ENCODE results near the gene SDHAF4. TPM values are rescaled to one million over a fixed set of nuclear protein-coding genes. Genes with fewer than 3 reads are reported as not detected.
"Not testable (repeated sequence)": the region's sequence is repeated elsewhere in the genome, so short reads cannot be mapped to it uniquely, and the experiment has no call there.

SDHAF4 gene
- total and polyA plus RNA-seq, 5 experiments from 2014 or later: 6.1 to 15.7 (median 8.7) TPM

DNA sequence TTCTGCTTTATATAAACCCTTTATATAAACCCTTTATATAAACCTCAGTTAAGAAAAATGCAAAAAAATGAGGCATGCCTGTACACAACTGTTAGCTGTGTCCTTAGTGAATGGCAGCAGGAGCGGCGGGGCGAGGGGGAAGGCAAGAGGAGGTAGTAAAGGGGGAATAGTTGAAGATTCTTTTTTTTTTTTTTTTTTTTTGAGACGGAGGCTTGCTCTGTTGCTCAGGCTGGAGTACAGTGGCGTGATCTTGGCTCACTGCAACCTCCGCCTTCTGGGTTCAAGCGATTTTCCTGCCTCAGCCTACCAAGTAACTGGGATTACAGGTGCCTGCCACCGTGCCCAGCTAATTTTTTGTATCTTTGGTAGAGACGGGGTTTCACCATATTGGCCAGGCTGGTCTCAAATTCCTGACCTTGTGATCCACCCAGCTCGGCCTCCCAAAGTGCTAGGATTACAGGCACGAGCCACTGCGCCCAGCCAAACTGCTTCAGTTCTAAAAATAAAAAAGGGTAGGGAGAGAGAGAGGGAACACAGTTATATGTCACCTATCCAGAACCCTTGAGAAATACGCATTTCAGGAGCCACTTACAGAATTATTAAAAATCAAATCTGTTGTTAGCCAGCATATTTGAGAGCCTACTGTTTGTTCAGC lies 14.3 kb upstream of the SDHAF4 start:
- H3K4me1 Mint-ChIP-seq, H3K27ac Mint-ChIP-seq, H3K4me3 Mint-ChIP-seq, POLR2A ChIA-PET, DNase-seq, ATAC-seq, H3K36me3 Mint-ChIP-seq, H3K9me3 Mint-ChIP-seq, H3K27me3 Mint-ChIP-seq: not testable (repeated sequence)

GRCh38 chr6:70552974-70553373 lies 13.8 kb upstream of the SDHAF4 start:
- Mint-ChIP-seq H3K4me1 (no peaks in the 10 kb centered on the region), H3K27me3 (no peaks in the 10 kb centered on the region), H3K4me3 (no peak overlapping the region), H3K27ac (no peak overlapping the region), H3K9me3 (no peaks in the 10 kb centered on the region), H3K36me3 (peaks cover 0 to 6% (median 5%) of the 10 kb centered on the region in 3 donors)
- POLR2A ChIA-PET: no interaction called here
- ATAC-seq (no peak), DNase-seq (no peak)

- POLR2A ChIA-PET: no interaction called here
- no peak for DNase-seq
- Mint-ChIP-seq H3K4me3 (no peak overlapping the region), H3K36me3 (no peaks in the 10 kb centered on the region), H3K27me3 (no peaks in the 10 kb centered on the region), H3K27ac (no peak overlapping the region), H3K9me3 (no peaks in the 10 kb centered on the region), H3K4me1 (no peaks in the 10 kb centered on the region)
- ATAC-seq: no peak
Observed at GRCh38 chr6:70557998-70558397, 8.7 kb upstream of the SDHAF4 start.

GRCh38 chr6:70562401-70562800 lies 4.3 kb upstream of the SDHAF4 start:
- POLR2A ChIA-PET: not testable (repeated sequence)

GRCh38 chr6:70563530-70563929 lies 3.2 kb upstream of the SDHAF4 start:
- peaks cover 4 to 21% (median 12%) of the 10 kb centered on the region in 4 donors for H3K4me1 Mint-ChIP-seq
- H3K4me3 Mint-ChIP-seq: no peak overlapping the region
- no peaks in the 10 kb centered on the region for H3K36me3 Mint-ChIP-seq
- no peak for ATAC-seq
- DNase-seq: no peak
- H3K27me3 Mint-ChIP-seq: no peaks in the 10 kb centered on the region
- POLR2A ChIA-PET: no interaction called here
- H3K27ac Mint-ChIP-seq: no peak overlapping the region
- no peaks in the 10 kb centered on the region for H3K9me3 Mint-ChIP-seq

More at GRCh38 chr6:70562401-70562800, 4.3 kb upstream of the SDHAF4 start:
- H3K4me1 Mint-ChIP-seq: peaks cover 4 to 13% (median 9%) of the 10 kb centered on the region in 4 donors
- not testable (repeated sequence) for H3K4me3 Mint-ChIP-seq, H3K36me3 Mint-ChIP-seq, H3K27me3 Mint-ChIP-seq, H3K9me3 Mint-ChIP-seq, DNase-seq, ATAC-seq, H3K27ac Mint-ChIP-seq

- POLR2A ChIA-PET: no interaction called here
- Mint-ChIP-seq H3K36me3 (peaks cover 3 to 14% (median 12%) of the 10 kb centered on the region in 3 donors), H3K9me3 (peaks cover 0 to 2% (median 0%) of the 10 kb centered on the region in 9 donors)
Observed at GRCh38 chr6:70574643-70575042, 7.9 kb downstream of the SDHAF4 start.

DNA sequence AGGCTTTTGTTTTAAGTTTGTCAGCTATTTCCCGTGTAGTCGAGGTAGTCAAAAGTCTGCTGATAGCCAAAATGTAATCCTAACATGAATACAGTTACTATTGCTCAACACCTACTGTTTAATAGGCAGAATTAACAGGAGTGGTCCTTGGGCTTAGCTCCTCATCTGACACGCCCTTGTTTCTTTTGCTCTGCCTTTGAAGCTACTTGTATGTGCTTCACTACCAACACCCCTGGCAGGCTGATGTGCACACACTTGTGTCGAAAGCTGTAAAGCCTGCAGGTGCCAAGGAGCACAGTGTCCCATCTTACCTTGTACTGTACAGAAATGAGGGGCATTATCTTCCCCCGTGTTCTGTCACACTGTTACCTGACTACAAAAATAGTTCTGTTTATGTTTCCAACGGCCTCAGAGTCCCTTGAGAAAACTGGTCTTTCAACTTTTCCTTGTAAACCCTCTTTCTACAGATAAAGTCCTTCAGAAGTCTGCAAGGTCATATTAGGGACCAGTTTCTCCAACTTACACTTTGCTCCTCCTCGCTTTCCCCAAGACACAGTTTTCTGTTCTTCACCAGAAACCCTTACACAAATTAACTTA lies 9.3 kb downstream of the SDHAF4 start:
- Mint-ChIP-seq H3K4me3 (no peak overlapping the region), H3K9me3 (no peaks in the 10 kb centered on the region), H3K36me3 (peaks cover 0 to 19% (median 15%) of the 10 kb centered on the region in 3 donors), H3K27me3 (no peaks in the 10 kb centered on the region), H3K27ac (peak overlapping the region in 1 of 10 donors; percentile 58), H3K4me1 (peaks cover 0 to 9% (median 7%) of the 10 kb centered on the region in 4 donors)
- POLR2A ChIA-PET: no interaction called here
- ATAC-seq (no peak), DNase-seq (no peak)

More at GRCh38 chr6:70574643-70575042, 7.9 kb downstream of the SDHAF4 start:
- ATAC-seq (no peak), DNase-seq (no peak)
- H3K27ac Mint-ChIP-seq: peak overlapping the region in 1 of 10 donors; percentile 43
- H3K27me3 Mint-ChIP-seq: no peaks in the 10 kb centered on the region
- H3K4me3 Mint-ChIP-seq: no peak overlapping the region
- peaks cover 5 to 12% (median 7%) of the 10 kb centered on the region in 4 donors for H3K4me1 Mint-ChIP-seq

- Mint-ChIP-seq H3K27me3 (no peaks in the 10 kb centered on the region), H3K36me3 (peaks cover 14 to 72% (median 48%) of the 10 kb centered on the region in 3 donors), H3K4me3 (no peak overlapping the region), H3K9me3 (no peaks in the 10 kb centered on the region), H3K4me1 (peaks cover 0 to 4% (median 0%) of the 10 kb centered on the region in 4 donors), H3K27ac (peak overlapping the region in 1 of 10 donors; percentile 43)
- no peak for ATAC-seq
- POLR2A ChIA-PET: no interaction called here
- DNase-seq: no peak
Observed at GRCh38 chr6:70586114-70586513, 19.4 kb downstream of the SDHAF4 start.

DNA sequence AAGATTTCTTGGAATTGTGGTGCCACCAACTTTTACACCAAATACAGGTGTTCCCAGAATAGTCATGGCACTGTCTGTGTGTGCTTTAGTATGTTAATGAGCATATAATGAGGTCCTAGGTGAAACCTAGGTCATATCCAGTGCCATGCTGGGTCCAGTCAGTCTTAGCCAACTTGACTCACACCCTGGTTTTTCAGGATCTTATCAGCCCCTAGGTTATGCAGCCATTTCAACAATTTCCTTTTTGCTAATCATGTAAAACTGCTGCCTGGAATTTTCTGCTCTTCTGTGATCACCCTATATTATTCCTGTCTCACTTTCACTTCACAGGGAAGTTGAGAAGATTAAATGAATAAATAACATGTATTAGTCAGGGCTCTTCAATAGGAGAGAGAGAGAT lies 23.7 kb downstream of the SDHAF4 start:
- H3K27ac Mint-ChIP-seq: no peak overlapping the region
- POLR2A ChIA-PET: no interaction called here
- H3K4me3 Mint-ChIP-seq: no peak overlapping the region
- peaks cover 4 to 32% (median 29%) of the 10 kb centered on the region in 3 donors for H3K36me3 Mint-ChIP-seq
- DNase-seq (no peak), ATAC-seq (no peak)
- no peaks in the 10 kb centered on the region for H3K27me3 Mint-ChIP-seq
- no peaks in the 10 kb centered on the region for H3K4me1 Mint-ChIP-seq
- peaks cover 0 to 5% (median 0%) of the 10 kb centered on the region in 9 donors for H3K9me3 Mint-ChIP-seq

GRCh38 chr6:70592391-70593117 lies 25.8 kb downstream of the SDHAF4 start:
- POLR2A ChIA-PET: no interaction called here
- H3K27ac Mint-ChIP-seq: no peak overlapping the region
- H3K4me1 Mint-ChIP-seq: peaks cover 0 to 2% (median 0%) of the 10 kb centered on the region in 4 donors
- H3K27me3 Mint-ChIP-seq: no peaks in the 10 kb centered on the region
- no peak for DNase-seq
- H3K4me3 Mint-ChIP-seq: no peak overlapping the region
- H3K9me3 Mint-ChIP-seq: peaks cover 0 to 5% (median 0%) of the 10 kb centered on the region in 9 donors
- H3K36me3 Mint-ChIP-seq: peaks cover 0 to 19% (median 14%) of the 10 kb centered on the region in 3 donors
- ATAC-seq: no peak

DNA sequence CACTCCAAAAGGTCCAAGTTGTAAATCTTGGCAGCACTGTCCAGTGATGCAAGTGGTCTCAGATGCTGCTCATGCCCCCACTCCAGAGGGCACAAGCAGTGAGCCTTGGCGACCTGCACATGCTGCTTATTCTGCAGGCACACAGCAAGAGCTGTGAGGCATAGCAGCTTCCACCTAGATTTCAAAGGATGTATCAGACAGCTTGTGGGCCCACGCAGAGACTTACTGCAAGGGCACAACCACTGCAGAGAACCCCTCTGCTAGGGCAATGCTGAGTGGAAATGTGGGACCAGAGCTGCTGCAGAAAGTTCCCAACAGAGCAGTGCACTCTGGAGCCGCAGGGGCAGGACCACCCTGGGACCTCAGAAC lies 26.4 kb downstream of the SDHAF4 start:
- H3K4me1 Mint-ChIP-seq: peaks cover 0 to 2% (median 0%) of the 10 kb centered on the region in 4 donors
- H3K9me3 Mint-ChIP-seq: peaks cover 0 to 5% (median 0%) of the 10 kb centered on the region in 9 donors
- no peak overlapping the region for H3K27ac Mint-ChIP-seq
- H3K4me3 Mint-ChIP-seq: no peak overlapping the region
- no peaks in the 10 kb centered on the region for H3K27me3 Mint-ChIP-seq
- peaks cover 0 to 19% (median 14%) of the 10 kb centered on the region in 3 donors for H3K36me3 Mint-ChIP-seq
- ATAC-seq (no peak), DNase-seq (no peak)
- POLR2A ChIA-PET: no interaction called here

- Mint-ChIP-seq H3K27ac (peak overlapping the region in 1 of 10 donors; percentile 3), H3K36me3 (peaks cover 0 to 10% (median 6%) of the 10 kb centered on the region in 3 donors), H3K27me3 (no peaks in the 10 kb centered on the region), H3K4me1 (peaks cover 0 to 8% (median 3%) of the 10 kb centered on the region in 4 donors), H3K4me3 (no peak overlapping the region), H3K9me3 (peaks cover 0 to 9% (median 2%) of the 10 kb centered on the region in 9 donors)
- ATAC-seq: peak; percentile 25 to 57
- DNase-seq: peak in 1 of 10 donors; percentile 9
- POLR2A ChIA-PET: interaction anchor here (0.7 kb wide), 1 partner anchor 255 kb away, joined by 6 read pairs; no protein-coding TSS in a partner anchor
Observed at GRCh38 chr6:70599187-70599586, 32.5 kb downstream of the SDHAF4 start.

- Mint-ChIP-seq H3K9me3 (peaks cover 0 to 13% (median 7%) of the 10 kb centered on the region in 9 donors), H3K4me3 (no peak overlapping the region), H3K27me3 (peaks cover 0 to under 1% (median 0%) of the 10 kb centered on the region in 5 donors), H3K27ac (no peak overlapping the region), H3K36me3 (peaks cover 0 to 14% (median 12%) of the 10 kb centered on the region in 3 donors), H3K4me1 (peaks cover 0 to 8% (median 3%) of the 10 kb centered on the region in 4 donors)
- POLR2A ChIA-PET: no interaction called here
- DNase-seq: no peak
- no peak for ATAC-seq
Observed at GRCh38 chr6:70601014-70601413, 34.3 kb downstream of the SDHAF4 start.
